ENCODE data around the gene STAU1. TPM values are rescaled to one million over a fixed set of nuclear protein-coding genes. Genes with fewer than 3 reads are reported as not detected.
"Not testable (repeated sequence)": the region's sequence is repeated elsewhere in the genome, so short reads cannot be mapped to it uniquely, and the experiment has no call there.

STAU1 gene
- total RNA-seq, 2 experiments from 2014 or later: 56.6 to 60.5 TPM

DNA sequence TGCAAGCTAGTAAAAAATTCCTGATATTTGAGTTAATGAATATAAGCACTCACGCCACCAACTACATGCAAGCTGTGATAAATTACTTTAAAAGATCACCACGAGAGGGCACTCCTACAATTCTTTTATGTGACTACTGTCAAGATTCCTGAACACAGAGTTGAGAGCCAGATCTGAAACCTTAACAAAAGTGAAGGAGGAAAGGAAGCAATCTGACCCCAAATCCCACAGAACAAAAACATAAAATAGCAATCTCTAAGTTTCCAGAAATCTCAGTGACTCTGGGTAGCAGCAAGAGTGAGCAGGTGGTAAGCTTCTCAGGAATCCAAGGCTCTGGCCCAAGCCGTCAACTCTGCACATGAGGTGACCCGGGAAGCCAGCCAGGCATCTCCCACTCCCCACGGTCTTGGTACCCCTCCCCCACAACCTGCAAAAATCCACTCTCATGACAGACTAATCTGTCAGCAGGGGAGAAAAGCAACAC lies 55.1 kb downstream of the STAU1 start:
- ChIA-PET POLR2A (interaction anchor here (0.7 to 1.2 kb wide), 6 partner anchors 15 to 87 kb away, joined by 3 to 8 read pairs (median 3); partner anchors contain the start of genes CSE1L and DDX27), CTCF (interaction anchor here (0.6 to 6.3 kb wide), 25 partner anchors 10 to 113 kb away, joined by 3 to 156 read pairs (median 4); partner anchors contain the start of gene DDX27)
- Mint-ChIP-seq H3K9me3 (no peaks in the 10 kb centered on the region), H3K27ac (no peak overlapping the region), H3K4me1 (peaks cover 7% of the 10 kb centered on the region), H3K4me3 (no peak overlapping the region), H3K27me3 (no peaks in the 10 kb centered on the region), H3K36me3 (ENCODE audit: low read depth) (peaks cover 42% of the 10 kb centered on the region)
- DNase-seq: no peak

- Mint-ChIP-seq H3K4me1 (peaks cover 3% of the 10 kb centered on the region), H3K27ac (no peak overlapping the region), H3K27me3 (no peaks in the 10 kb centered on the region), H3K4me3 (no peak overlapping the region), H3K36me3 (ENCODE audit: low read depth) (peaks cover 60% of the 10 kb centered on the region), H3K9me3 (no peaks in the 10 kb centered on the region)
- DNase-seq: no peak
- ChIA-PET CTCF (interaction anchor here (1.5 to 2.8 kb wide), 2 partner anchors 9 to 93 kb away, joined by 4 to 20 read pairs; no protein-coding TSS in a partner anchor), POLR2A (no interaction called here)
These were observed 64.2 kb downstream of the STAU1 start for GRCh38 chr20:49123982-49124381.

DNA sequence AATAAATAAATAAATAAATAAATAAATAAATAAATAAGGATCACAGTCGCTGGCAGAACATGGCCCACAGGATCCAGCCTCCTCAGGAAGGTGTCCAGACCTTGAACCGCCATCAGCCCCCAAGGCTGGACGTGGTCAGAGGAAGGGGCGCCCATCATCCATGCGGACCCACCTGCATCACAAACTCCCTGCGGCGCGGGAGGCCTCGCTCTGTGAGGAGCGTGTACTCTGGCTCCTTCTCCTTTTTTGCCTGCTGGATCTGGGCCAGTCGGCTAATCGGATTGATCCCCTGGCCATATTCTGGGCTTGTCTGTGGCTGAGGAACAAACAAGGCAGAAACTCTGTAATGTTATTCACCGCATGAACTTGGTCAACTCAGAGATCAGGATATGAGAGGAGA lies 65.2 kb downstream of the STAU1 start:
- H3K36me3 Mint-ChIP-seq (ENCODE audit: low read depth): peaks cover 65% of the 10 kb centered on the region
- no peaks in the 10 kb centered on the region for H3K9me3 Mint-ChIP-seq
- POLR2A ChIA-PET: no interaction called here
- no peak overlapping the region for H3K4me3 Mint-ChIP-seq
- no peak for DNase-seq
- CTCF ChIA-PET: interaction anchor here (1.5 kb wide), 1 partner anchor 10 kb away, joined by 4 read pairs; no protein-coding TSS in a partner anchor
- peaks cover 3% of the 10 kb centered on the region for H3K4me1 Mint-ChIP-seq
- H3K27me3 Mint-ChIP-seq: no peaks in the 10 kb centered on the region
- no peak overlapping the region for H3K27ac Mint-ChIP-seq

GRCh38 chr20:49119988-49120387 lies 68.1 kb downstream of the STAU1 start:
- no peak overlapping the region for H3K4me3 Mint-ChIP-seq
- H3K27ac Mint-ChIP-seq: no peak overlapping the region
- CTCF ChIA-PET: interaction anchor here (0.9 kb wide), 1 partner anchor 29 kb away, joined by 3 read pairs; no protein-coding TSS in a partner anchor

GRCh38 chr20:49118307-49118706 lies 69.8 kb downstream of the STAU1 start:
- Mint-ChIP-seq H3K9me3 (no peaks in the 10 kb centered on the region), H3K27me3 (no peaks in the 10 kb centered on the region), H3K27ac (no peak overlapping the region), H3K4me3 (no peak overlapping the region), H3K36me3 (ENCODE audit: low read depth) (peaks cover 70% of the 10 kb centered on the region), H3K4me1 (peaks cover 2% of the 10 kb centered on the region)
- CTCF ChIA-PET: interaction anchor here (1.4 kb wide), 1 partner anchor 15 kb away, joined by 4 read pairs; no protein-coding TSS in a partner anchor
- POLR2A ChIA-PET: no interaction called here
- DNase-seq: no peak

More at GRCh38 chr20:49119988-49120387, 68.1 kb downstream of the STAU1 start:
- H3K4me1 Mint-ChIP-seq: no peaks in the 10 kb centered on the region
- POLR2A ChIA-PET: no interaction called here
- H3K27me3 Mint-ChIP-seq: no peaks in the 10 kb centered on the region
- no peak for DNase-seq
- no peaks in the 10 kb centered on the region for H3K9me3 Mint-ChIP-seq
- H3K36me3 Mint-ChIP-seq (ENCODE audit: low read depth): peaks cover 71% of the 10 kb centered on the region

- no peak for DNase-seq
- Mint-ChIP-seq H3K27ac (no peak overlapping the region), H3K27me3 (no peaks in the 10 kb centered on the region), H3K4me1 (peaks cover 2% of the 10 kb centered on the region), H3K4me3 (no peak overlapping the region), H3K9me3 (no peaks in the 10 kb centered on the region), H3K36me3 (ENCODE audit: low read depth) (peaks cover 70% of the 10 kb centered on the region)
- ChIA-PET POLR2A (no interaction called here), CTCF (no interaction called here)
These were observed 72.6 kb downstream of the STAU1 start for GRCh38 chr20:49115564-49115963.

DNA sequence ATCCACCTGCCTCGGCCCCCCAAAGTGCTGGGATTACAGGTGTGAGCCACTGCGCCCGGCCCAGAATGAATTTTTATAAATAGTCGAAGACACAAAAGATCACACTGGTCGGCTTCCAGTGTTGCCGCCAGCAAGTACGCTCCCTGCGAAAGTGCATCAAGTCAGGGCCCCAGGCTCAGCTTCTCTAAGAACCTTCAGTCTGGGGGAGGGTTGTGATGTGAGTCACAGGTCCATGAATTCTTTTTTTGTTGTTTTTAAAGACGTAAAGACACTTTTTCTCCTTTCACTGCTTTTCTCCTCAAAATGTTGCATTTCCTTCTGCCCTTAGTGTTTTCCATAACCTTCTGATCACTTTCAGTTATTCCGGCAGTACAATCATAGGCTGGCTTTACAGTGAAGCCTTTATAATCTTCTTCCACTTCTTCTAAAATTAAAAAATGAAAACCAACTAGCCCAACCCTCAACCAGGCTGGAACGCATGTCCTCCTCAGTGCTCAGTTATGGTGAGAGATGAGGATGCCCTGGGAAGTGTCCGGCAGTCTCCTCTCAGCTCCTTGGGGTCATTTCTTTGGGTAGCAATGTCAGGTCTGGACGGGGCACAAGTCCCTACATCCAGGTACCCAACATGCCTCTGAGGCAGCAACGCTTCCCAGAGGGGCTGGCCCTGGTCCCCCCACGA lies 75.4 kb downstream of the STAU1 start:
- H3K27me3 Mint-ChIP-seq: no peaks in the 10 kb centered on the region
- peaks cover 2% of the 10 kb centered on the region for H3K4me1 Mint-ChIP-seq
- no peaks in the 10 kb centered on the region for H3K9me3 Mint-ChIP-seq
- no peak for DNase-seq
- peaks cover 62% of the 10 kb centered on the region for H3K36me3 Mint-ChIP-seq (ENCODE audit: low read depth)
- no peak overlapping the region for H3K4me3 Mint-ChIP-seq
- CTCF ChIA-PET: interaction anchor here (1.0 kb wide), 1 partner anchor 12 kb away, joined by 3 read pairs; no protein-coding TSS in a partner anchor
- H3K27ac Mint-ChIP-seq: no peak overlapping the region
- POLR2A ChIA-PET: interaction anchor here (0.6 to 1.3 kb wide), 3 partner anchors 10 to 66 kb away, joined by 3 to 4 read pairs (median 3); partner anchors contain the start of gene CSE1L

DNA sequence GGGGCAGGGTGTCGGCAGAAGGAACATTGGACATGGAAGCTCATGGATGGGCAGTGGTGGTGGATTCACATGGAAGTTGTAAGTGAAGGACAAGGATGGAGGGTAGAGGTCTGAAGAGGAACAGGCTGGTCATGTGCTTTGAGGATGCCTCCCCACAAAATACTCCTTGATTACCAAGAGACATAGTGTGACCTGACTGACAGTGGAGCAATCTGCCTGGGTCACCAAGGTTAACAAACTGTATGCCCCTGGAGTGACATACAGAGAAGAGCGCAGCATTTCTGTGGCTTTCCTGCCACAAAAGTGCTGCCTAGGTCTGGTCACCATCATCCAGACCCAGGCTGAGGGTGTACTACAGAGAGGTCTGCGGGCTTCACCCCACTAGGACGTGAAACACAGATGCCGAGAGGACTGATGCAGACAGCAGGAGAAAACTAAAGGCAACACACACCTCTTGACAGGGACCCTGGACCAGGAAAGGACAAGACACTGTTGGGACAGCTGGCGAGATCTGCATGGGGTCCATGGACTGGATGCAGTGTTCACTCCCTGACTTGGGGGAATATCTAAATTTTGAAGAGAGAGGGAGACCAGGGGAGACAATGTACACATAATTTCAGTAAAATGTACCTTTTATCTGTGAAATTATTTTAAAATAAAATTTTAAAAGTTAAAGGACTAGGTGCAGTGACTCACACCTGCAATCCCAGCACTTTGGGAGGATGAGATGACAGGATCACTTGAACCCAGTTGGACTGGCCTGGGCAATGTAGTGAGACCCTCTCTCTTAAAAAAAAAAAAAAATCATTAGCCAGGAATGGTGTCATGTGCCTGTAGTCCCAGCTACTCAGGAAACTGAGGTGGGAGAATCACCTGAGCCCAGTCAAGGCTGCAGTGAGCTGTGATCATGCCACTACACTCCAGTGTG lies 77.1 kb downstream of the STAU1 start:
- Mint-ChIP-seq H3K4me1 (peaks cover 2% of the 10 kb centered on the region), H3K36me3 (ENCODE audit: low read depth) (peaks cover 48% of the 10 kb centered on the region), H3K27me3 (no peaks in the 10 kb centered on the region), H3K9me3 (no peaks in the 10 kb centered on the region), H3K27ac (no peak overlapping the region), H3K4me3 (no peak overlapping the region)
- ChIA-PET POLR2A (interaction anchor here (1.3 kb wide), 2 partner anchors 10 to 65 kb away, joined by 3 to 4 read pairs; partner anchors contain the start of gene CSE1L), CTCF (no interaction called here)
- DNase-seq: no peak

GRCh38 chr20:49106328-49106727 lies 81.8 kb downstream of the STAU1 start:
- Mint-ChIP-seq H3K9me3 (no peaks in the 10 kb centered on the region), H3K36me3 (ENCODE audit: low read depth) (peaks cover 56% of the 10 kb centered on the region), H3K27me3 (no peaks in the 10 kb centered on the region), H3K4me1 (peaks cover 1% of the 10 kb centered on the region), H3K4me3 (no peak overlapping the region), H3K27ac (no peak overlapping the region)
- ChIA-PET POLR2A (no interaction called here), CTCF (interaction anchor here (0.5 to 0.9 kb wide), 2 partner anchors 18 to 111 kb away, joined by 3 to 4 read pairs; no protein-coding TSS in a partner anchor)
- no peak for DNase-seq

GRCh38 chr20:49104979-49105547 lies 83.1 kb downstream of the STAU1 start:
- CTCF ChIA-PET, H3K4me1 Mint-ChIP-seq, H3K9me3 Mint-ChIP-seq, H3K4me3 Mint-ChIP-seq, H3K27ac Mint-ChIP-seq, DNase-seq, H3K27me3 Mint-ChIP-seq: not testable (repeated sequence)
- H3K36me3 Mint-ChIP-seq (ENCODE audit: low read depth): peaks cover 53% of the 10 kb centered on the region
- POLR2A ChIA-PET: interaction anchor here (1.2 kb wide), 1 partner anchor 59 kb away, joined by 3 read pairs; the partner anchor contains the start of gene CSE1L

DNA sequence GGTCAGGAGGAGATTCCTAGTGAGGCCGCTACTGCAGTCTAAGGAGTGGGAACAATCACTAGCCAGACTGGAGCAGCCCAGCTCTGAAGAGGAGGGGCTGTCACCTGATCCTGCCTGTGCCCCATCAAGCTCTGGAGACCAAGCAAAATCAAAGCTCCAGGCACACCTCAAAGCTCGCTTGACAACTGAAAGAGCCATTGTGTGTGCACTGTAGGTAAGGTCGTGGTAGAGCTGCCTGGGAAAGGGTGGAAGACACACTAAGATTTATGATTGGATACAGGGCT lies 83.8 kb downstream of the STAU1 start:
- CTCF ChIA-PET: no interaction called here
- peaks cover 53% of the 10 kb centered on the region for H3K36me3 Mint-ChIP-seq (ENCODE audit: low read depth)

GRCh38 chr20:49103647-49104364 lies 84.3 kb downstream of the STAU1 start:
- Mint-ChIP-seq H3K9me3 (no peaks in the 10 kb centered on the region), H3K27ac (no peak overlapping the region), H3K4me3 (no peak overlapping the region), H3K27me3 (no peaks in the 10 kb centered on the region), H3K36me3 (ENCODE audit: low read depth) (peaks cover 54% of the 10 kb centered on the region), H3K4me1 (peaks cover 14% of the 10 kb centered on the region)
- ChIA-PET CTCF (no interaction called here), POLR2A (interaction anchor here (1.2 kb wide), 1 partner anchor 58 kb away, joined by 3 read pairs; the partner anchor contains the start of gene CSE1L)
- DNase-seq: no peak

More for the DNA sequence above, 83.8 kb downstream of the STAU1 start:
- no peak overlapping the region for H3K27ac Mint-ChIP-seq
- H3K9me3 Mint-ChIP-seq: no peaks in the 10 kb centered on the region
- H3K4me3 Mint-ChIP-seq: no peak overlapping the region
- H3K4me1 Mint-ChIP-seq: peaks cover 12% of the 10 kb centered on the region
- DNase-seq: no peak
- POLR2A ChIA-PET: interaction anchor here (1.2 kb wide), 1 partner anchor 58 kb away, joined by 3 read pairs; the partner anchor contains the start of gene CSE1L
- no peaks in the 10 kb centered on the region for H3K27me3 Mint-ChIP-seq
